NCI-H1930 (cell line): ENCODE measurements around the gene MCM5.
"Not testable (repeated sequence)": the region's sequence is repeated elsewhere in the genome, so short reads cannot be mapped to it uniquely, and the experiment has no call there.

ENCODE experiments used
- DNase-seq, 2 experiments: peaks; one replicate each; lab custom pipeline; 2025; lab: John Stamatoyannopoulos, UW

MCM5 gene

GRCh38 chr22:35452351-35452781 lies 52.4 kb downstream of the MCM5 start:
- no peak for DNase-seq

- DNase-seq: no peak
Measured at GRCh38 chr22:35452810-35453743, 53.1 kb downstream of the MCM5 start.

DNA sequence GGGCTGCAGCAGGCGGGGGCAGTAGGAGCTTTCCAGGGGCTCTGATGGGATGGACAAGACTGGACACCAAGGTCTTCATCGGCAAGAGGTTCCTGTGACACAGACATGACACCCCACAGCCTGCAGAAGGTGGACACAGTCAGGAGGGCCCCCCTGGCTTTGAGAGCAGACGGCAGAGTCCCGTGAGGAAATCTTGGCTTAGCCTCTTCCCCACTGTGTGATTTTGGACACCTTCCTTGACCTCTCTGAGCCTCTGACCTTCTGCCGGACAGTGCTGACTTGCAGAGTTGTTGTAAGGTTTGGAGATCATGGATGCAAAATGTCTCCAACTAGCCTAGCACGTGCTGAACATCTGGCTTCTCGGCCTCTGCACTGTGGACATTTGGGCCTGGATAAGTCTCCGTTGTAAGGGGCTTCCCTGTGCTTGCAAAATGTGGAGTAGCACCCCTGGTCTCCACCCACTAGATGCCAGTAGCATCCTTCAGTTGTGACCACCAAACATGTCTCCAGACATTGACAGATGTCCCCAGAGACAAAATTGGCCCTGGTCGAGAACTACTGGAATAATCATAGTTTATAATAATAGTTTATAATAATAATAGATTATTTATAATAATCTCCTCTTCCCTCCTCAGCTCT lies 54.6 kb downstream of the MCM5 start:
- DNase-seq: no peak

GRCh38 chr22:35455529-35455928 lies 55.6 kb downstream of the MCM5 start:
- DNase-seq: no peak

- DNase-seq: no peak
Measured at GRCh38 chr22:35456757-35457156, 56.8 kb downstream of the MCM5 start.

DNA sequence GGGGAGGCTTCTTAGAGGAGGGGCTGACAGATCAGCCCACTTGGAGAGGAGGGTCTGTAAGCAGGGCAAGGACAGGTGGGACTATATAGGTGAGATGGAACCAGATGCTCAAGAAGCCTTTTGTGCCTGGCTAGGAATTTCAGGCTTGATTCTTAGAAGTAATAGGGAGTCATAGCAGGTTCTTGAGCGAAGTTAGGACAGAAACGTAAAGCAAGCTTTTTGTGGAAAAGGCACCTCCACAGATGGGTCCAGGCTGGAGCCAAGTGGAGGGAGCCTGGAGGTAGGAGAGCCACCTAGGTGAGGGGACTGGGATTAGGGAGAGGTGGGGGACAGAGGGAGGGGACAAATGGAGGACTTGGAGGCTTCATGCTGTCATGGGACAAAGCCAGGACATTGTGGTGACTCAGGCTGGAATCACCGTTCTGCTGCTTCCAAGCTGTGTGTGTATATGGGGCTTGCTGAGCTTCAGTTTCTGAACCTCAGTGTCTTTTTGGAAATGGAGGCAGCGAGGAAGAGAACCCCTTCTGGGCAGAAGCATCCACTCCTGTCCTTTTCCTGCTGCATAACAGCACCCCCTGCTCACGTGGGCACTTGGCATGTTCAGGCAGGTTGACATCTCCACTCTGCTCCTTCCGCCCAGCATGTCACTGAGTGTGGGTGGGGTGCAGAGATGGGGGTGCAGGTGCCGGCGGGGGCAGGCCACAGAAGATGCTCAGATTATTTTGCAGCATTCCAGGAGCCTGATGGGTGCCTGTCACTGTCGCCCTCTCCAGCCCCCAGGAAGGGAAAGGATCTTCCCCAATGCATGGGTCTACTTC lies 58.0 kb downstream of the MCM5 start:
- no peak for DNase-seq

DNA sequence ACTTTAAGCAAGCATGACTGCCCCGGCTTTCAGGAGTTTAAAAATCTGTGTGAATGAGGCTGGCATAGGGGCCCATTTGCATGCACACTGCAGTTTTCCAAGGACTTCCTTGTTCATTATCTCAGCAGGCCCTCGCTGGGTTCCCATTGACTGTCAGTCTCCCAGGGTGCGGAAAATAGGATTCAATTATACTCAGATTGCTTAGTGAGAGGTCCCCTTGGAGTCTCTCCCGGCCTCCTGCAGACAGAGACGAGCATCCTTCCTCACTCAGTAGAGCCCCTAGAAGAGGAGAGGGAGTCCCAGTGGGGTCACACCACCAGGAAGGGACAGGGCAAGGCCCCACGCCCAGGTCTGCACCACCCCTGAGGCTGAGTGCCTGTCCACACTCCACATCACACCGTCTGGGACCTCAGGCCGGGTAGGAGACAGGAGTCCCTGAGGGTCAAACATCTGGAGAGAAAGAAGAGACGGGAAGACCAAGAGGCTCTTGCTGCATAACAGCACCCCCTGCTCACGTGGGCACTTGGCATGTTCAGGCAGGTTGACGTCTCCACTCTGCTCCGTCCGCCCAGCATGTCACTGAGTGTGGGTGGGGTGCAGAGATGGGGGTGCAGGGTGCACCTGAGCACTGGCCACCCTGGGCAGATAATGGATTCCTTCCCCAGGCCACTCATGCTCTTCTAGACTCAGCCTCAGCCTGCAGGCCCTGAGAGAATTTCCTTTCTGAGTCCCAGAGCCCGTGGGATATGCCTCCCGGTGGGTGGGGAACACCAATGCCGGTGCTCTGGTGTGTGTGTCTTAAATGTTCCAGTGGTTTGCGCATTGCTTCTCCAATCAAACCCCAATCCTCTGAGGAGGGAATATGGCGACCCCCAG lies 58.8 kb downstream of the MCM5 start:
- no peak for DNase-seq

- no peak for DNase-seq
Measured at GRCh38 chr22:35459423-35459894, 59.5 kb downstream of the MCM5 start.

- not testable (repeated sequence) for DNase-seq
Measured at GRCh38 chr22:35459976-35460375, 60.0 kb downstream of the MCM5 start.

- DNase-seq: no peak
Measured at GRCh38 chr22:35460688-35461087, 60.7 kb downstream of the MCM5 start.

DNA sequence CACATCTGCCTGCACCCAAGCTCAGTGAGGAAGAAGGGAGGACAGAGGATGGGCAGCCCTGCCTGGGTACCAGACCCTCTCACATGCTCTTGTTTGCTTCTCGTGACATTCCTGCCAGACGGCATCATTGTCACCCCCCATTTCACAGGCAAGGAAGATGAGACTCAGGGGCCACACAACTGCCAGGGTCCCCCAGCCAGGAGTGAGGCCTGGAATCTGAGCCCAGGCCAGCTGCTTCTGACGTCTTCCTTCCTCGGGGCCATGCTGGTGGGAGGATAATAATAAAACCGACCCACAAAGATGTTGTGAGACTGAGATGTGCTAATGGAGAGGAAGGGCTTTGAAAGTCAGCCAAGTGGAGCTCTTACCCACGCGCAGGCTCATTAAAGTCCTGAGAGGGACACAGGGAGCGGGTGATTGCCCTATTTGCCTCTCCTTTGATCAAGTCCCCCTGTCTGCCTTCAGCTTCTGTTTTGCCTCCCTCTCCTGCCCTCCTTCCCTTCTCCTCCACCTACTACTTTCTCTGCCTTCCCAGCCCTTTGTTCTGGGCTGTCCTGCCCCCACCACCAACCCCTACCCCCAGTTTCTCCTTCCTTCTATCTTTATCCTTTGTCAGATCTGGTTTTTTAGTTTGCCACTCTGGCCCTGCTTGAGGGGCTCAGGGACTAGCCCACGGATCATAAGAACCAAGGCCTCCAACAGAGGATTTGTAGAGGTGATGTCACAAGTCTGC lies 62.7 kb downstream of the MCM5 start:
- DNase-seq: no peak

GRCh38 chr22:35463231-35463933 lies 63.4 kb downstream of the MCM5 start:
- DNase-seq: no peak

GRCh38 chr22:35464399-35464798 lies 64.5 kb downstream of the MCM5 start:
- no peak for DNase-seq

- no peak for DNase-seq
Measured at GRCh38 chr22:35465109-35465701, 65.3 kb downstream of the MCM5 start.

DNA sequence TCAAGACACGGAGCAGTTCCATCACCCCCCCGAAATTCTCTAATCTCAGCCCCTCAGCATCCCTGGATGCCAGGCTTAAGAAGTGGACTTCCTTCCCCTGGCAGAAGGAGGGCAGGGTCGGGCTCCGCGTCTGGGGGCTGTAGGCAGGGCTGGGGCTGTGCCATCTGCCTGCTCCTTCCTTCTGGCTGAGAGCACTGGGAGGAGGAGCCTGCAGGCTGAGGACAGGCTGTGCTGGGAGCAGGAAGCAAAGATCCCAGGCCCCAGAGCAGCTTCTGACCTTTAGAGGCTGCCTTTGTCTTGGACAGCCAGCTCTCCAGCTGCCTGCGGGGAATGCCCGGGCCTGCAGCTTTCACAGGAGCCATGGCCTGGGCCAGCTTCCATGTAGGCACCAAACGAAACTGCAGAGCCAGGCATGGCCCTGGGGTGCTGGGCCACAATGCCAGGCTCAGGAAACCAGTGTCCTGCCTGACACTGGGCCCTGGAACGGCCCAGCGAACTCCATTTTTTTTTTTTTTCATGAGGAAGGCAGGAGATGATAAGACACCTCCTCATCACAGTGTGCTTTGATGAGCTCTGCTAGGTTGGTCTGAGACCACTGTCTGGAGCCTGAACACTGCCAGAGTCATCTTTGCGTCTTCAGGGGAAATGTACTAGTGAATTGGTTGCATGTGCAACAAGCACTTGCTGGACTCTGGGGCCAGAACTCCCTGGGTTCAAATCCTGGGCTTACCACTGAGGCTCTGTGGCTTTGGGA lies 67.9 kb downstream of the MCM5 start:
- no peak for DNase-seq

DNA sequence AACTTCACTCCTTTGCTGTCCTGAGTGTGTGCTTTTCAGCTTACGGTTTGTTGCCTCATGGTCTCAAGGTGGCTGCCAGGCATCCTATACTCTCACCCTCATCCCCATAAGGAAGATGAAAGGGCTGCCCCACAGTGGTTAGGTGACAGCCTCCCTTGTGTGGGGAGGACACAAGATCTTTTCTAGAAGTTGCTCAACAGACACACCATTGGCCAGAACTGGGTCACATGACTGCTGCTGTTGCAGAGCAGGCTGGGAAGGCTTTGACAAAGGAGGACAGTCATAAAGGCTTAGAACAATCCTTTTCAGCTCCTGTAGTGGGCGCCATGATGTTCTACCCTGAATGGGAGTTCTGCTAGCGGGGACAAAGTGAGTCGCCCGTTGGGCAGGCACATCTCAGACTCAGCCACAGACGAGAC lies 71.0 kb downstream of the MCM5 start:
- DNase-seq: no peak

GRCh38 chr22:35471566-35471965 lies 71.6 kb downstream of the MCM5 start:
- not testable (repeated sequence) for DNase-seq

- DNase-seq: no peak
Measured at GRCh38 chr22:35472488-35472887, 72.5 kb downstream of the MCM5 start.

DNA sequence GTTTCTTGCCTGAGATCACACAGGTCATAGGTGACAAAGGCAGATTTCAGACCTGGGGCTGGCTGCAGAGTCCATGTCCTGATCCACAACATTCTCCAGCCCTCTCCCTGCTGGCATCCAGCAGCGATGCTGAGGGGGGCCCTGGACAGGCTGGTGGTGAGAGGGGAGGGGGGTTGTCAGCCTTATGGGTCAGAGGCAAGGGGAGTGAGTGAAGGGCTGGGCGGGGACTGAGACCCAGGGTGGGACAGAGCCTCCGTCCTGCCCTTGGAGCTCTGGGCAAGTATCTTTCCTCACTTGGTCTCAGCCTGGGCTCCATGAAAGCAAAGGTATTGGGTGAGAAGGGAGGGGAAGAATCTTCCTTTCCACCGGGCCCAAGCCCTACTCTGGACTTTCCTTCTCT lies 74.0 kb downstream of the MCM5 start:
- no peak for DNase-seq
